Caco-2 (cell line): ENCODE data around the gene CMSS1. TPM values are rescaled to one million over a fixed set of nuclear protein-coding genes. Genes with fewer than 3 reads are reported as not detected.

Source experiments
- BruUV-seq: library from RNA; stranded (reverse); fragments of 400-500 nt; replicated peaks from 2 replicates; lab custom pipeline; 2021; lab: Mats Ljungman, UMichigan
- CTCF ChIA-PET: fragments of 300-600 bp; sonication (Branson Sonifier 250); formaldehyde crosslinking; loops from one replicate; lab custom pipeline; 2022; ENCODE audit warnings: antibody characterized with exemption; lab: Charles Lee
- POLR2A ChIA-PET: fragments of 300-600 bp; sonication (Branson Sonifier 250); formaldehyde crosslinking; loops from one replicate; lab custom pipeline; 2022; ENCODE audit warnings: antibody characterized with exemption; lab: Charles Lee
- DNase-seq, 2 experiments: peaks; one replicate each; pipeline versions ENCODE4 v3.0.0 to v3.0.0-alpha.2; 2020 to 2022
- H3K27me3 ChIP-seq: replicated peaks from 2 replicates; pipeline ENCODE4 v1.6.0; 2011; ENCODE audit warnings: low read length; ENCODE audit not compliant: control insufficient read depth, insufficient read depth
- H3K36me3 ChIP-seq: 2 replicates; pipeline ENCODE4 v1.5.1; 2011; ENCODE audit warnings: low read length; ENCODE audit not compliant: control insufficient read depth, insufficient read depth
- H3K4me1 ChIP-seq: fragments of 250-450 bp; sonication (Bioruptor Pico); 2 replicates; pipeline ENCODE4 v1.5.1; 2020; ENCODE audit warnings: mild to moderate bottlenecking
- H3K4me3 ChIP-seq: 2 replicates; pipeline ENCODE4 v1.5.1; 2011; ENCODE audit warnings: low read depth, mild to moderate bottlenecking, control low read depth, low read length
- H3K9me3 ChIP-seq: fragments of 250-450 bp; sonication (Bioruptor Pico); 2 replicates; pipeline ENCODE4 v1.5.1; 2020; ENCODE audit warnings: mild to moderate bottlenecking, moderate library complexity
- H3K27ac Mint-ChIP-seq: one replicate; pipeline ENCODE4 v1.8.0; 2022; ENCODE audit warnings: mixed read lengths; ENCODE audit not compliant: unreplicated experiment
- H3K27me3 Mint-ChIP-seq: one replicate; pipeline ENCODE4 v1.8.0; 2022; ENCODE audit warnings: mixed read lengths; ENCODE audit not compliant: insufficient read depth, unreplicated experiment
- H3K36me3 Mint-ChIP-seq: one replicate; pipeline ENCODE4 v1.8.0; 2022; ENCODE audit warnings: mild to moderate bottlenecking, mixed read lengths; ENCODE audit not compliant: insufficient read depth, unreplicated experiment
- H3K4me1 Mint-ChIP-seq: one replicate; pipeline ENCODE4 v1.8.0; 2022; ENCODE audit warnings: low read depth, mixed read lengths; ENCODE audit not compliant: unreplicated experiment
- H3K4me3 Mint-ChIP-seq: one replicate; pipeline ENCODE4 v1.8.0; 2022; ENCODE audit warnings: mild to moderate bottlenecking, moderate library complexity, mixed read lengths; ENCODE audit not compliant: unreplicated experiment
- H3K9me3 Mint-ChIP-seq: one replicate; pipeline ENCODE4 v1.8.0; 2022; ENCODE audit warnings: mixed read lengths; ENCODE audit not compliant: unreplicated experiment
- CTCF ChIP-seq, 2 experiments: fragments of 200-600 bp in 1 of 2; IDR thresholded peaks; 1 replicate in 1 of 2; 2 replicates in 1 of 2; pipeline versions ENCODE4 v1.5.1 to v1.8.0; 2011 to 2022; ENCODE audit warnings: antibody characterized with exemption in 1 of 2, control low read depth in 1 of 2, inconsistent platforms in 1 of 2, low read depth in 1 of 2, low read length in 1 of 2, mild to moderate bottlenecking in 1 of 2, moderate library complexity in 1 of 2; ENCODE audit not compliant: insufficient read depth in 1 of 2, severe bottlenecking in 1 of 2, unreplicated experiment in 1 of 2
- intact Hi-C: fragments of 100-400 bp; cut with micrococcal nuclease; formaldehyde crosslinking; loops from one replicate; pipeline ENCODE4 v1.10.0; 2022; ENCODE audit not compliant: unreplicated experiment
- total RNA-seq: library from RNA; stranded (reverse); gene quantifications from 2 replicates; pipeline ENCODE4 v1.2.3, GENCODE V29; 2022

CMSS1 gene
- total RNA-seq, 1 experiment from 2014 or later, result 54.4 TPM

- intact Hi-C loops, result no loop called here
- no peak overlapping the region for H3K27ac Mint-ChIP-seq
- H3K27me3 ChIP-seq, result no peaks in the 10 kb centered on the region
- H3K4me3 ChIP-seq, result no peak overlapping the region
- peaks cover 2% of the 10 kb centered on the region; the same call in 1 of the 2 replicates for H3K4me1 ChIP-seq
- CTCF ChIA-PET, result no interaction called here
- DNase-seq, result no peak
- no peaks in the 10 kb centered on the region for H3K36me3 ChIP-seq
- no peak overlapping the region for H3K4me3 Mint-ChIP-seq
- TF ChIP-seq CTCF (IDR thresholded peaks at IDR 0.05; ENCODE audit: insufficient read depth in 1 of 2, low read depth in 1 of 2, low read length in 1 of 2, severe bottlenecking in 1 of 2, unreplicated experiment in 1 of 2), result no peak
- H3K27me3 Mint-ChIP-seq, result no peaks in the 10 kb centered on the region
- POLR2A ChIA-PET, result no interaction called here
- H3K36me3 Mint-ChIP-seq, result no peaks in the 10 kb centered on the region
- peaks cover 17% of the 10 kb centered on the region for H3K9me3 Mint-ChIP-seq
- H3K9me3 ChIP-seq, result peaks cover 8% of the 10 kb centered on the region; the same call in 1 of the 2 replicates
- peaks cover 7% of the 10 kb centered on the region for H3K4me1 Mint-ChIP-seq
- BruUV-seq, result no TSS peak
Measured at GRCh38 chr3:99990179-99990578, 172.5 kb downstream of the CMSS1 start.

GRCh38 chr3:99997293-99997692 lies 179.6 kb downstream of the CMSS1 start:
- Histone ChIP-seq H3K9me3 (peaks cover 12% of the 10 kb centered on the region; the same call in 1 of the 2 replicates), H3K4me3 (no peak overlapping the region), H3K4me1 (peaks cover 5% of the 10 kb centered on the region), H3K36me3 (no peaks in the 10 kb centered on the region), H3K27me3 (no peaks in the 10 kb centered on the region)
- DNase-seq, result no peak
- ChIA-PET CTCF (no interaction called here), POLR2A (no interaction called here)
- intact Hi-C loops, result no loop called here
- Mint-ChIP-seq H3K27me3 (no peaks in the 10 kb centered on the region), H3K4me3 (no peak overlapping the region), H3K27ac (no peak overlapping the region), H3K36me3 (no peaks in the 10 kb centered on the region), H3K4me1 (peaks cover 6% of the 10 kb centered on the region), H3K9me3 (peaks cover 28% of the 10 kb centered on the region)
- TF ChIP-seq CTCF (IDR thresholded peaks at IDR 0.05; ENCODE audit: insufficient read depth in 1 of 2, low read depth in 1 of 2, low read length in 1 of 2, severe bottlenecking in 1 of 2, unreplicated experiment in 1 of 2), result no peak
- BruUV-seq, result no TSS peak

GRCh38 chr3:99999536-99999935 lies 181.9 kb downstream of the CMSS1 start:
- H3K4me1 Mint-ChIP-seq, result peaks cover 24% of the 10 kb centered on the region
- no peaks in the 10 kb centered on the region for H3K36me3 Mint-ChIP-seq
- H3K4me3 Mint-ChIP-seq, result no peak overlapping the region
- Histone ChIP-seq H3K27me3 (no peaks in the 10 kb centered on the region), H3K36me3 (no peaks in the 10 kb centered on the region), H3K9me3 (peaks cover 5% of the 10 kb centered on the region; the same call in 1 of the 2 replicates), H3K4me3 (no peak overlapping the region), H3K4me1 (peaks cover 26% of the 10 kb centered on the region)
- H3K27ac Mint-ChIP-seq, result no peak overlapping the region
- peaks cover 16% of the 10 kb centered on the region for H3K9me3 Mint-ChIP-seq
- no TSS peak for BruUV-seq
- intact Hi-C loops, result no loop called here
- DNase-seq, result no peak
- POLR2A ChIA-PET, result no interaction called here
- TF ChIP-seq CTCF (IDR thresholded peaks at IDR 0.05; ENCODE audit: insufficient read depth in 1 of 2, low read depth in 1 of 2, low read length in 1 of 2, severe bottlenecking in 1 of 2, unreplicated experiment in 1 of 2), result no peak
- no peaks in the 10 kb centered on the region for H3K27me3 Mint-ChIP-seq
- CTCF ChIA-PET, result no interaction called here
